Mucosa of descending colon (tissue), 3 donors: Measurements from ENCODE around the gene PLEKHA3. TPM values are rescaled to one million over a fixed set of nuclear protein-coding genes. Genes with fewer than 3 reads are reported as not detected.
"Not testable (repeated sequence)": the region's sequence is repeated elsewhere in the genome, so short reads cannot be mapped to it uniquely, and the experiment has no call there.

ENCODE experiments used
- ATAC-seq: fragments of 200-7000 bp; cut with Tn5 transposase; one replicate; pipeline ENCODE4 v1.9.1; 2020; ENCODE audit warnings: mild to moderate bottlenecking, moderate library complexity
- DNase-seq, 3 donors: peaks; one replicate each; pipeline ENCODE4 v3.0.0-alpha.2; 2020
- H3K36me3 ChIP-seq: fragments of 200-600 bp; one replicate; pipeline ENCODE4 v1.8.0; 2021; ENCODE audit warnings: low read depth, mild to moderate bottlenecking
- H3K4me1 ChIP-seq: fragments of 200-600 bp; one replicate; pipeline ENCODE4 v1.8.0; 2021; ENCODE audit warnings: low read depth, mild to moderate bottlenecking
- H3K4me3 ChIP-seq: fragments of 200-600 bp; one replicate; pipeline ENCODE4 v1.8.0; 2021; ENCODE audit warnings: mild to moderate bottlenecking
- H3K9me3 ChIP-seq: fragments of 200-600 bp; one replicate; pipeline ENCODE4 v1.8.0; 2021; ENCODE audit warnings: mild to moderate bottlenecking
- intact Hi-C, 2 donors: fragments of 100-400 bp; cut with DNase I in 1 of 2; cut with micrococcal nuclease in 1 of 2; formaldehyde crosslinking; loops; one replicate each; pipeline versions ENCODE4 v1.11.0 to v1.11.1; 2022; cut with DNase I, micrococcal nuclease
- total RNA-seq, 3 donors: library from RNA; stranded (reverse); fragmentation: NEBNext Ultra II Directional in 2 of 3; extraction: Animal tissue kit (Norgen Biotek cat#: 25700) in 2 of 3; gene quantifications; one replicate each; pipeline versions ENCODE4 v1.2.1 to v1.2.4, GENCODE V29; 2021 to 2023
- TF ChIP-seq, protein P1 (sequence below): fragments of 200-600 bp; IDR thresholded peaks from one replicate; pipeline ENCODE4 v1.8.0; 2022; ENCODE audit warnings: antibody characterized with exemption, mild to moderate bottlenecking
- donor health status: DM: no; HTN: no; CAD: no; lungs with moderate emphysema.
- donor health status: DM: no; HTN: no; CAD: no.
- donor health status: DM: no; HTN: yes; CAD: no.

PLEKHA3 gene
- total RNA-seq, 3 donors from 2014 or later = 24.1 to 47.6 (median 26.3) TPM

DNA sequence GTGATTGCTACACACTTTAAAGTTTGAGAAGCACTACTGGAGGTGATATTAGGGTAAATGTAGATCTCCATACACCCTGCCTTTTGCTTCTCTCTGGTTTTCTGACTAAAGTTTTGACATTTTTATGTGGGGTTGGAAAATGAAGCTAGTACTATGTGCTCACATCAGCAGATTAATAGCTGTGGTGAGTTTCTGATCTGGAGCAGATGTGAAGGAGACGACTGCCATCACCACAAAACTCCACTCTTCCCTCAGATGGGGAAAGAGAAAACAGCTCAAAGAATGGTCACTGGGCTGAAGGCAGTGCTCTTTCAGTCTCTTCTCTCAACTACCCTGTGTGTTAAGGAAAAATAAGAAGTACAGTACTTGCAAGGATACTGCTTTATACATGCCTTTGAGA is 37.2 kb downstream of the PLEKHA3 start:
- TF ChIP-seq, protein P1, sequence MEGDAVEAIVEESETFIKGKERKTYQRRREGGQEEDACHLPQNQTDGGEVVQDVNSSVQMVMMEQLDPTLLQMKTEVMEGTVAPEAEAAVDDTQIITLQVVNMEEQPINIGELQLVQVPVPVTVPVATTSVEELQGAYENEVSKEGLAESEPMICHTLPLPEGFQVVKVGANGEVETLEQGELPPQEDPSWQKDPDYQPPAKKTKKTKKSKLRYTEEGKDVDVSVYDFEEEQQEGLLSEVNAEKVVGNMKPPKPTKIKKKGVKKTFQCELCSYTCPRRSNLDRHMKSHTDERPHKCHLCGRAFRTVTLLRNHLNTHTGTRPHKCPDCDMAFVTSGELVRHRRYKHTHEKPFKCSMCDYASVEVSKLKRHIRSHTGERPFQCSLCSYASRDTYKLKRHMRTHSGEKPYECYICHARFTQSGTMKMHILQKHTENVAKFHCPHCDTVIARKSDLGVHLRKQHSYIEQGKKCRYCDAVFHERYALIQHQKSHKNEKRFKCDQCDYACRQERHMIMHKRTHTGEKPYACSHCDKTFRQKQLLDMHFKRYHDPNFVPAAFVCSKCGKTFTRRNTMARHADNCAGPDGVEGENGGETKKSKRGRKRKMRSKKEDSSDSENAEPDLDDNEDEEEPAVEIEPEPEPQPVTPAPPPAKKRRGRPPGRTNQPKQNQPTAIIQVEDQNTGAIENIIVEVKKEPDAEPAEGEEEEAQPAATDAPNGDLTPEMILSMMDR = no peak
- intact Hi-C loops = no loop called here
- ATAC-seq (no peak), DNase-seq (no peak)
- peaks cover 7% of the 10 kb centered on the region for H3K4me1 ChIP-seq
- no peaks in the 10 kb centered on the region for H3K36me3 ChIP-seq
- no peaks in the 10 kb centered on the region for H3K9me3 ChIP-seq
- no peak overlapping the region for H3K4me3 ChIP-seq

DNA sequence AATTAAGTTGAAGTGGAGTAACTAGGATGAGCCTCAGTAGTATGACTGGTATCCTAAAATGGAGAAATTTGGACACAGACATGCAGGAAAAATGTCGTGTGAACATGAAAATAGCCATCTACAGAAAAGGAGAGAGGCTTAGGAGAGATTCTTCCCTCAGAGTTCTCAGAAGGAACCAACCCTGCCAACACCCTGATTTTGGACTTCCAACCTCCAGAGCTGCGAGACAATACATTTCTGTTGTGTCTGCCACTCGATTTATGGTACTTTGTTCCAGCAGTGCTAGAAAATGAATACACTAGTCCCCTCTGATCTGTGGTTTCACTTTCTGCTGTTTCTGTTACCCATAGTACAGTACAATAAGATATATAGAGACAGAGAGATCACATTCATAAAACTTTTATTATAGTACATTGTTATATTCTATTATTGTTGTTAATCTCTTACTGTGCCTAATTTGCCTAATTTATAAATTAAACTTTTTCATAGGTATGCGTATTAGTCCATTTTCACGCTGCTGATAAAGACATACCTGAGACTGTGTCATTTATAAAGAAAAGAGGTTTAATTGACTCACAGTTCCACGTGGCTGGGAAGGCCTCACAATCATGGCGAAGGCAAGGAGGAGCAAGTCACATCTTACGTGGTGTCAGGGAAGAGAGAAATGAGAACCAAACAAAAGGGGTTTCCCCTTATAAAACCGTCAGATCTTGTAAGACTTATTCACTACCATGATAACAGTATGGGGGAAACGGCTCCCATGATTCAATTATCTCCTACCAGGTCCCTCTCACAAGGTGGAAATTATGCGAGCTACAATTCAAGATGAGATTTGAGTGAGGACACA is 41.3 kb downstream of the PLEKHA3 start:
- peak; percentile 12 for ATAC-seq
- H3K4me3 ChIP-seq = no peak overlapping the region
- no peaks in the 10 kb centered on the region for H3K9me3 ChIP-seq
- TF ChIP-seq, protein P1 = no peak
- no peak for DNase-seq
- H3K4me1 ChIP-seq = peaks cover 7% of the 10 kb centered on the region
- H3K36me3 ChIP-seq = no peaks in the 10 kb centered on the region
- intact Hi-C loops = no loop called here

DNA sequence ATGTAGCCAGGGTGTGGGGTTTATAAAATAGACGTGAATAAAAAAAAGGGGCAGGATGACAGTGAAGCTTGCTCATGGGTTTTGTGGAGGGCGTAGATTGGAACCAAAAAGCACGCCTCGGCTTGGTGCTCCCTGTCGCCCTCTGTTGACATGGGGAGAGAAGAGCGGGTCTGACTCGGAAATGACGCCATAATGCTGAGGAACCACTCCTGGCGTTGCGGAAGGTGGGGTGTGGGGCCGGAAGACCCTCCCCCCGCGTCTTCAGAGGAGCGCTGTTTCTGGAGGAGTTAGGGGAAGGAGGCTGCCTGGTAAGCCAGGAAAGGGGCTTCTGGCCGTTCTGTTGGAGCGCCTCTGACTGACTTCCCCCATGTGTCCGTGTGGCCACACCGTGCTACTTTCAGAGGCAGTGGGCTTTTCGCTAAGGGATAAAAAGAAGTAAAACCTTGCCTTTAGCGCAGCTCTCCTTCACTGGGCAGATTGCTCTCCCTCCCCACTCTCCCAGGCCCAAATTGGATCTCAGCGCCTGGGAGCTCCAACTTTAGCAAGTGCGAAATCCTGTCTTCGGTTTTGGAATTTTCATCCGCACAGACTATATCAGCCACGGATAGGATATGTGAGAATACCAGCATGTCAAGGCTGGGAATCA is 42.8 kb downstream of the PLEKHA3 start:
- peak overlapping the region; percentile 40 for H3K4me3 ChIP-seq
- H3K4me1 ChIP-seq = peaks cover 7% of the 10 kb centered on the region
- intact Hi-C loops = no loop called here
- DNase-seq = peak; percentile 73 to 88 (median 85)
- no peaks in the 10 kb centered on the region for H3K9me3 ChIP-seq
- no peaks in the 10 kb centered on the region for H3K36me3 ChIP-seq
- peak; percentile 99 for ATAC-seq
- TF ChIP-seq, protein P1 = peak; percentile 61

DNA sequence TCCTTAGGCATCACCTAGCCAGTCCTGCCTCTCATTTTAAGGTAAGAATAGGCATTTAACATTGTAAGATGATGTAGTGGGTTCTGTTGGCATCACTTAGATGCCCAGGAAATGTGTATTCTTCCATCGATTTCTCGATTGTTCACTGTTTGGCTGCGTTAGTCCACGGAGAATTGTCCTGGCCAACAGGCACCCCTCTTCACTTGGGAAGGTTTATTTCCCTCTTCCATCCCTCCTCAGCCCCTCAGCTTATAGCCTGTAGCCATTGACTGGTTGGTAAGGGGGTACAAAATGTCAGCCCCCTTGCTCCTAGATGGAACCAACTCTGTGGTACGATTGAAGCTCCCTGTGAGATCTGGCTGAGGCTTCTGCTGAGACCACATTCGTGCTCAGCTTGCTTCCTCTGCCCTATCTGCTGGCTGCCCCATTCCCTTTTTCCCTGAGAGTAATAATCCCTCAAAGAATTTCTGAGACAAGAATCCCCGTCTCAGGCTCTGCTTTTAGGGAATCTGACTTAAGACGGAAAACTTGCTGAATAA is 43.4 kb downstream of the PLEKHA3 start:
- intact Hi-C loops = no loop called here
- ATAC-seq (peak; percentile 25), DNase-seq (no peak)
- TF ChIP-seq, protein P1 = no peak
- H3K9me3 ChIP-seq = no peaks in the 10 kb centered on the region
- H3K36me3 ChIP-seq = no peaks in the 10 kb centered on the region
- H3K4me1 ChIP-seq = peaks cover 7% of the 10 kb centered on the region
- peak overlapping the region; percentile 40 for H3K4me3 ChIP-seq

DNA sequence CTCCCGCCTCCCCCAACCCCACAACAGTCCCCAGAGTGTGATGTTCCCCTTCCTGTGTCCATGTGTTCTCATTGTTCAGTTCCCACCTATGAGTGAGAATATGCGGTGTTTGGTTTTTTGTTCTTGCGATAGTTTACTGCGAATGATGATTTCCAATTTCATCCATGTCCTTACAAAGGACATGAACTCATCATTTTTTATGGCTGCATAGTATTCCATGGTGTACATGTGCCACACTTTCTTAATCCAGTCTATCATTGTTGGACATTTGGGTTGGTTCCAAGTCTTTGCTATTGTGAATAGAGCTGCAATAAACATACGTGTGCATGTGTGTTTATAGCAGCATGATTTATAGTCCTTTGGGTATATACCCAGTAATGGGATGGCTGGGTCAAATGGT is 44.8 kb downstream of the PLEKHA3 start:
- H3K9me3 ChIP-seq, H3K4me1 ChIP-seq, H3K4me3 ChIP-seq, H3K36me3 ChIP-seq, intact Hi-C loops, ATAC-seq, DNase-seq: not testable (repeated sequence)

DNA sequence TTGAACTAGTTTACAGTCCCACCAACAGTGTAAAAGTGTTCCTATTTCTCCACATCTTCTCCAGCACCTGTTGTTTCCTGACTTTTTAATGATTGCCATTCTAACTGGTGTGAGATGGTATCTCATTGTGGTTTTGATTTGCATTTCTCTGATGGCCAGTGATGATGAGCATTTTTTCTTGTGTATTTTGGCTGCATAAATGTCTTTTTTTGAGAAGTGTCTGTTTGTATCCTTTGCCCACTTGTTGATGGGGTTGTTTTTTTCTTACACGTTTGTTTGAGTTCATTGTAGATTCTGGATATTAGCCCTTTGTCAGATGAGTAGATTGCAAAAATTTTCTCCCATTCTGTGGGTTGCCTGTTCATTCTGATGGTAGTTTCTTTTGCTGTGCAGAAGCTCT is 45.2 kb downstream of the PLEKHA3 start:
- intact Hi-C loops, H3K4me3 ChIP-seq, H3K4me1 ChIP-seq, ATAC-seq, H3K36me3 ChIP-seq, H3K9me3 ChIP-seq, DNase-seq: not testable (repeated sequence)
